HL-60/S4 treated with retinoic acid at 250 ng/mL for 4 days and 3 days (cell line): Measurements from ENCODE around the gene EML1.
"Not testable (repeated sequence)": the region's sequence is repeated elsewhere in the genome, so short reads cannot be mapped to it uniquely, and the experiment has no call there.

ENCODE experiments used
- in situ Hi-C: fragments of 300-500 bp; cut with MboI; formaldehyde crosslinking; loops from 2 replicates; pipeline ENCODE4 v1.7.0; 2022; ENCODE audit warnings: low sequenced_read_pairs

EML1 gene

GRCh38 chr14:99755068-99755405, 38.2 kb upstream of the EML1 start:
- in situ Hi-C loops: no loop called here

GRCh38 chr14:99755629-99756603, 37.3 kb upstream of the EML1 start:
- in situ Hi-C loops: no loop called here

GRCh38 chr14:99756796-99757195, 36.4 kb upstream of the EML1 start:
- in situ Hi-C loops: no loop called here

GRCh38 chr14:99757331-99758070, 35.7 kb upstream of the EML1 start:
- in situ Hi-C loops: no loop called here

GRCh38 chr14:99758121-99758821, 34.9 kb upstream of the EML1 start:
- in situ Hi-C loops: no loop called here

GRCh38 chr14:99758872-99759545, 34.2 kb upstream of the EML1 start:
- in situ Hi-C loops: no loop called here

- in situ Hi-C loops: no loop called here
Observed at GRCh38 chr14:99759546-99759925, 33.7 kb upstream of the EML1 start.

- in situ Hi-C loops: no loop called here
Observed at GRCh38 chr14:99760817-99761216, 32.4 kb upstream of the EML1 start.

- in situ Hi-C loops: not testable (repeated sequence)
Observed at GRCh38 chr14:99762911-99763310, 30.3 kb upstream of the EML1 start.

- in situ Hi-C loops: no loop called here
Observed at GRCh38 chr14:99763527-99764221, 29.5 kb upstream of the EML1 start.

- in situ Hi-C loops: no loop called here
Observed at GRCh38 chr14:99764222-99764706, 28.9 kb upstream of the EML1 start.

- in situ Hi-C loops: no loop called here
Observed at GRCh38 chr14:99768381-99768780, 24.8 kb upstream of the EML1 start.

GRCh38 chr14:99769123-99769522, 24.1 kb upstream of the EML1 start:
- in situ Hi-C loops: no loop called here

- in situ Hi-C loops: no loop called here
Observed at GRCh38 chr14:99769799-99770198, 23.4 kb upstream of the EML1 start.

GRCh38 chr14:99772371-99773283, 20.6 kb upstream of the EML1 start:
- in situ Hi-C loops: no loop called here

GRCh38 chr14:99773521-99774497, 19.4 kb upstream of the EML1 start:
- in situ Hi-C loops: no loop called here

- in situ Hi-C loops: no loop called here
Observed at GRCh38 chr14:99774556-99775307, 18.5 kb upstream of the EML1 start.
